ENCODE results near the gene UBE2S. TPM values are rescaled to one million over a fixed set of nuclear protein-coding genes. Genes with fewer than 3 reads are reported as not detected.
"Not testable (repeated sequence)": the region's sequence is repeated elsewhere in the genome, so short reads cannot be mapped to it uniquely, and the experiment has no call there.

UBE2S gene
- polyA plus RNA-seq, 3 donors: 38.8 to 53.3 (median 46.7) TPM

GRCh38 chr19:55406826-55407549 lies 600 bp downstream of the UBE2S start:
- DNase-seq (ENCODE audit: low read depth in 3 of 3, low spot score in 2 of 3): no peak

GRCh38 chr19:55406091-55406825 lies 1.3 kb downstream of the UBE2S start:
- no peak for DNase-seq (ENCODE audit: low read depth in 3 of 3, low spot score in 2 of 3)

GRCh38 chr19:55405638-55406037 lies 1.9 kb downstream of the UBE2S start:
- DNase-seq (ENCODE audit: low read depth in 3 of 3, low spot score in 2 of 3): no peak

- DNase-seq (ENCODE audit: low read depth in 3 of 3, low spot score in 2 of 3): no peak
Observed at GRCh38 chr19:55402509-55402908, 5.1 kb downstream of the UBE2S start.

- DNase-seq (ENCODE audit: low read depth in 3 of 3, low spot score in 2 of 3): not testable (repeated sequence)
Observed at GRCh38 chr19:55401390-55401789, 6.2 kb downstream of the UBE2S start.

GRCh38 chr19:55400281-55401087 lies 7.1 kb downstream of the UBE2S start:
- DNase-seq (ENCODE audit: low read depth in 3 of 3, low spot score in 2 of 3): no peak

GRCh38 chr19:55398200-55398925 lies 9.2 kb downstream of the UBE2S start:
- DNase-seq (ENCODE audit: low read depth in 3 of 3, low spot score in 2 of 3): no peak

- DNase-seq (ENCODE audit: low read depth in 3 of 3, low spot score in 2 of 3): no peak
Observed at GRCh38 chr19:55392820-55393761, 14.5 kb downstream of the UBE2S start.

GRCh38 chr19:55391702-55392615 lies 15.6 kb downstream of the UBE2S start:
- DNase-seq (ENCODE audit: low read depth in 3 of 3, low spot score in 2 of 3): no peak

- DNase-seq (ENCODE audit: low read depth in 3 of 3, low spot score in 2 of 3): no peak
Observed at GRCh38 chr19:55391191-55391670, 16.4 kb downstream of the UBE2S start.

GRCh38 chr19:55390461-55390880 lies 17.1 kb downstream of the UBE2S start:
- DNase-seq (ENCODE audit: low read depth in 3 of 3, low spot score in 2 of 3): no peak

- DNase-seq (ENCODE audit: low read depth in 3 of 3, low spot score in 2 of 3): no peak
Observed at GRCh38 chr19:55389386-55390317, 17.9 kb downstream of the UBE2S start.

- no peak for DNase-seq (ENCODE audit: low read depth in 3 of 3, low spot score in 2 of 3)
Observed at GRCh38 chr19:55387736-55388497, 19.7 kb downstream of the UBE2S start.

GRCh38 chr19:55386493-55386971 lies 21.1 kb downstream of the UBE2S start:
- no peak for DNase-seq (ENCODE audit: low read depth in 3 of 3, low spot score in 2 of 3)

- DNase-seq (ENCODE audit: low read depth in 3 of 3, low spot score in 2 of 3): peak in 2 of 3 donors; percentile 98 to 99
Observed at GRCh38 chr19:55385724-55386492, 21.7 kb downstream of the UBE2S start, which contains the start of gene RPL28. TSS of gene RPL28 (plus strand) at chr19:55385932. CDS start at chr19:55386358, 426 bp downstream.
